Inflammatory macrophage treated with lipopolysaccharide for 4 hours (primary cell): ENCODE measurements around the gene TMEM143.
A peak's percentile ranks its signal among the peaks of the same experiment; 100 is the strongest.

Experiments
- DNase-seq: peaks from one replicate; pipeline ENCODE4 v3.0.0-alpha.2; 2020

The TMEM143 gene

DNA sequence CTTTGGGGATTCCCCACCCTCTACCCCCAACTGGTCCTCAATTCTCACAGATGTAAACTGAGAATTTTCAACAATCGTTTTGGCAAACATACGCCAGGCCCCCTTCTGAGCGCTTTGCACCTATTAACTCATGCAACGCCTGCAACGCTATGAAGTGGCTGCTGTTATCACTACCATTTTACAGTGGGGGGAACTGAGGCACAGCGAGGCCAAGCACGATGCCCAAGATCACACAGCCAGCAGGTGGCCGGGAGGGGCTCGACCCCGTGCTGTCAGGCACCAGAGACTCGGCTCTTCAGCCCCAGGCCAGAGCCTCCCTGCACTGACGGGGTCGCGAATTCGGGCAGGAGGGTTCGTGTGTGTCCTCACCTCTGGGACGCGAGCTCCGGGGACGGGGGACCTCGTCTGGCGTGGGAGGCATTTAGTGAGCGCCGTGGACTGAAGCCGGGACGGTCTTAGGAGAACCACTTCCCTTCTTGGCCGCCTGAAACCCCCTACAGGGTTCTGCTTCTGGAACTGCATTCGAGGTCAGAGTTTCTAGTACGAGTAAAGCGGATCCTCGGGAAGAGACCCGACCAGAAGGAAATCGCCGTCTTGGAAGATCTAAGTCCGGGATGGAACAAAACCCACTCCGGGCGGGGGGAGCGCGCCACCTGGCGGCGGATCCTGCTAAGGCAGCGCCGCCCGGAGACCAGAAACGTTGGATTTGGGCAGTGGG, 72.8 kb downstream of the TMEM143 start:
- peak; percentile 45 for DNase-seq

DNA sequence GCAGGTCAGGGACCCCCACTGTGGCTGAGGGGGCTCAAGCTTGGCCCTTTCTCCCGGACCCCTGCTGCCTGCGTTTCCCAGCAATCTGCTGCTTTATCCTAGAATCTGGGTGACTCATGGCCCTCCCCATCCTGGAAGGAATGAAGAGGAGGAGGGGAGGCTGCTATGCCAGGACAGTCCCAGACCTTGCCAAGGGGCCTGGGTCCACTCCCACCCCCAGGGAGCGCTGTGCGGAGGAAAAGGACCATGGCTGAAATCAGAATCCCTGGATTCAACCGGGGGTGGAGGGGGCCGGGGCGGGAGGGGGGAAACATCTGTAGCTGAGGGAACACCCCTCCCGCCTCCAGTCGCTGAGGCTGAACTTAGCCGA, 73.4 kb downstream of the TMEM143 start:
- DNase-seq: no peak

DNA sequence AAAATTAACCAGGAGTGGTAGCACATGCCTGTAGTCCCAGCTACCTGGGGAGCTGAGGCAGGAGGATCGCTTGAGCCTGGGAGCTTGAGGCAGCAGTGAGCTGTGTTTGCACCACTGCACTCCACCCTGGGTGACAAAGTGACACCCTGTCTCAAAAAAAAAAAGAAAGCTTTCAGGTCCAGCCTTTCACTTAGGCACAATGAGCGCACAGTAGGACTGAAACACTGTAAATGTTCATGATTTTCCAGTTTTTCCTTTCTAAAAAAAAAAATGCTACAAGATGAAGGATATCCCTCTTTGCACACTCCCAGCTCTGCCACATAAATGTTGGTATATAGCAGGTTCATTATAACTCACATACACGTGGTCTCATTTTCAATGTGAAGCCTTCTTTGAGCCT, 76.0 kb downstream of the TMEM143 start:
- no peak for DNase-seq

DNA sequence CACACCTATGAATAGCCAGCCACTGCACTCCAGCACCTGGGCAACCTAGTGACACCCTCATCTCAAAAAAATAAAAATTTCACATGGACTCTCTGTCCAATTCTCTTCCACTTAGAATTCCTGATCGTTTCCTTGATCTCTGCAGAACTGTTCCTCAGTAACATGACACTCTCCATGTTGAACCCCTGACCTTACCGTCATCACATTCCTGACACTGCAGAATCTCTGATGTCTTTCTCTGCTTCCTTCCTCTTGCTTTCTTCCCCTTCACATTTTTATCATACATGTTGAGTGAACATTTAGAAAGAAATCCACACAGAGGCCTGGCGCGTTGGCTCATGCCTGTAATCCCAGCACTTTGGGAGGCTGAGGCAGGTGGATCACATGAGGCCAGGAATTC, 78.8 kb downstream of the TMEM143 start:
- DNase-seq: no peak

DNA sequence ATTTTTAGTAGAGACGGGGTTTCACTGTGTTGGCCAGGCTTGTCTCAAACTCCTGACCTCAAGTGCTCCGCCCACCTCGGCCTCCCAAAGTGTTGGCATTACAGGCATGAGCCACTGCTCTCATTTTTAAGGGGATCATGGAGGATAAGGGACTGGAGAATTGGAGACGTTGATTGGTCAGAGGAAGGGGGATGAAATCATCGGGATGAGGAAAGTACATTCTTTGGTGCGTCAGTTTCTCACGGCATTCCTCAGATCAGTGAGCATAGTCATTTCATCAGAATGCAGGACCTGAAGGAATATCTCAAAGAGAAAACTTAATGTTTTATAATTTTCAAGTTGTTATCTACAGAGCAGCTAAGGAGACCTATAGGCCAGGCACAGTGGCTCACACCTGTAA, 79.8 kb downstream of the TMEM143 start:
- no peak for DNase-seq
